NCI-H2171 (cell line): Measurements from ENCODE around the gene CDCP1.

Source experiments
- DNase-seq: peaks from one replicate; lab custom pipeline; 2025; lab: John Stamatoyannopoulos, UW

Gene CDCP1

GRCh38 chr3:45145681-45146614, at the start of gene CDCP1:
CDCP1 (minus strand) TSS chr3:45146378; CDS start chr3:45146287, 91 bp downstream.
- no peak for DNase-seq

DNA sequence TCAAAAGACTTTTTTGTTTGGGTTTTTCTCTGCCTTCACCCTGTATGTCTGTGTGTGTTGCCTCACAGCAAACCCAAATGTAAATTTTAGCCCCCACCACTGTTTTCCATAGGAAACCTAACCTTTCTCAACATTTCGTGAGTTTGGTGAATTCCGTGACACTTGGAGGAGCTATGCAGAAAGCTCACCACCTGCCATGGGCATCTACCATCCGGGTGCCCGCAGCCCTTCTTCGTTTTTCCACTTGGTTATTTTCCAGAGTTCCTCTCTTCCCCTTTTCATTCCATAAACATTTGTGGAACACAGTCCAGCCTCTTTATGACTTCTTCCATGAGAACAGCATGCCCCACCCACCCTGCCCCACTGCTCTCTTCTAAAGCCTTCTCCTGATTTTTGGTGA, 48.6 kb upstream of the CDCP1 start:
- DNase-seq: no peak

DNA sequence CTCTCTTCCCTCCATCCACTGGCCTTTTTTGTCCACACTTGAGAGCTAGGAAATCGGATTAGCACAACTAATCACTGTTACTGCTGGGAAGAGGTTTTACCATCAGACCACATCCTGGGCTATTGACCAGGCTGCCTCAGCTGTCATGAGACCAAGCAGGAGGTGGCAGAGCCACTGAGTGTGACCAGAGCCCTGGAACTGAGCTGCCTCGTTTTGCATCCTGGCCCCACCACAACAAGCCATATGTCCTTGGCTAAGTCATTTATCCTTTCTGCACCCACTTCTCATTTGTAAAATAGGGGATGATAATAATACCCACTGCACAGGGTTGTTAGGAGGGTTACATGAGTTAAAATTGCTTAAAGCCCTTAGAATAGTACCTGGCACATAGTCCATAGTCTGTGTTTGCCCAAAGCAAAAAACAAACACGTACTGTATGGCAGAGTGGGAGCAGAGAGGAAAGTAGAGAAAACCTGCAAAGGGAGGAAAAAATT, 45.8 kb upstream of the CDCP1 start:
- DNase-seq: no peak

- DNase-seq: no peak
Observed at GRCh38 chr3:45191424-45191823, 45.2 kb upstream of the CDCP1 start.

GRCh38 chr3:45188719-45189659, 42.8 kb upstream of the CDCP1 start:
- no peak for DNase-seq

DNA sequence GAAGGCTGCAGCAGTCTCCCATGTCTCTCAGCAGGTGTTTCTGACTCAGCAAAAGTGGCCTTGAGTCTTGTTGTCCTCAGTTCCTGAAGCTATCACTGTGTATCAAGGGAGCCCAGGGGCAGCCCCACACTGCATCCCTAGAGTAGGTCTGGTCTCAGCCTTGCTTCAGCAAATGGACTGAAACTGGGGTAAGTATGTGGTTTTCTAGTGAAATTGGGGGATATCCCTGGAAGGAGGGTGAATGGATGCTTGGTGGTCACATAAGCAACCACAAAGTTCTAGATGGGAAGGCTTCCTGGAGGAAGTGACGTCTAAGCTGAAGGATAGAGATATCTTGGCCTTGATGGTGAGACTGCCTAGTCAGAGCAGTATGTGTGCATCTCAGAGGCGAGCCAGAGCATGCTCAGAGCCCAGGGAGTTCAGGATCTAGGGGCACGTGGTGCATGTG, 41.5 kb upstream of the CDCP1 start:
- DNase-seq: no peak

- DNase-seq: no peak
Observed at GRCh38 chr3:45186871-45187270, 40.7 kb upstream of the CDCP1 start.

DNA sequence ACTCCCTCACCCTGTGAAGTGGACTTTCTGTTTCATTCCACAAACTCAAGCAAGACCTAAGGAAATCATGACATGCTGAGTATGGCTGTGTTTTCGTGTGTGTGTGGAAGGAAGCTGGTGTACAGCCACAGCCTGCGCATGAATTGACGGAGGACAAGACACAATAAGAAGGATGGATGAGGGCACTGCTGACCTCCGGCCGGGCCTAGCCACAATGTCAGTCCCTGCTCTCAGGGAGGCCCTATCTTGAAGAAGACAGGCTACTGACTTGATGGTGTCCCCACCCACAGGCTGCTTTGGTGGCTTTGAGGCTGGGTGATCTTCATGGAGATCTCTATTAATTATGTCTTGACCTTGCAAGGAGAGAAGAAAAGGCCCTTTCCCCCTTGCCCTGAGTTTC, 39.3 kb upstream of the CDCP1 start:
- DNase-seq: no peak

- no peak for DNase-seq
Observed at GRCh38 chr3:45185052-45185451, 38.9 kb upstream of the CDCP1 start.

- no peak for DNase-seq
Observed at GRCh38 chr3:45183872-45184262, 37.7 kb upstream of the CDCP1 start.

- peak; percentile 40 for DNase-seq
Observed at GRCh38 chr3:45182915-45183871, 37.0 kb upstream of the CDCP1 start.

GRCh38 chr3:45181496-45181895, 35.3 kb upstream of the CDCP1 start:
- DNase-seq: no peak

- DNase-seq: no peak
Observed at GRCh38 chr3:45180899-45181298, 34.7 kb upstream of the CDCP1 start.

DNA sequence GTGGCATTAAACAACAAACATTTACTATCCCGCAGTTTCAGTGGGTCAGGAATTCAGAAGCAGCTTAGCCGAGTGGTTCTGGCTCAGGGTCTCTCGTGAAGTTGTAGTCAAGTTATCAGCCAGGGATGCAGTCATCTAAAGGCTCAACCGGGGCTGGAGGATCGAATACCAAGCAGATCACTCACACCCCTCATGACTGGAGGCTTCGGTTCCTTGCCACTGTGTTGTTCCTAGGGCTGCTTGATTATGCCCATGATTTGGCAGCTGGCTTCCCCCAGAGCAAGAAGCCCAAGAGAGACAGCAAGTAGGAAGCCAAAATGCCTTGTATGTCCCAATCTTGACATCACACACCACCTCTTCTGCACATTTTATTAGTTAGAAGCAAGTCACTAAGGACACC, 33.9 kb upstream of the CDCP1 start:
- no peak for DNase-seq

- DNase-seq: no peak
Observed at GRCh38 chr3:45179163-45179562, 33.0 kb upstream of the CDCP1 start.

- DNase-seq: no peak
Observed at GRCh38 chr3:45178183-45179023, 32.2 kb upstream of the CDCP1 start.

DNA sequence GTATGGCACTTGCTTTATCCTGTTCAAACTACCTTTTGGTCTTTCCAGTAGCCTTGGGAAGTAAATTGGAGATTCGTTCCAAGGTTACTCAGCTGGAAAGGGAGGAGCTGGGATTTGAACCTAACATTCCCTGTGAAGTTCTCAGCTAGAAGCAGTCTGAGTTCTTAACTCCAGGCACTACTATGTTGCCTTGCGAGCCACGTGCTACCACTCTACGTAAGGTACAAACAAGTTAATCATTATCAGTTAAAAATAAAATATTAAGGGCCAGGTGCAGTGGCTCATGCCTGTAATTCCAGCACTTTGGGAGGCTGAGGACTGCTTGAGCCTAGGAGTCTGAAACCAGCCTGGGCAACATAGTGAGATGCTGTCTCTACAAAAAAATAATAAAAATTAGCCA, 30.7 kb upstream of the CDCP1 start:
- no peak for DNase-seq

GRCh38 chr3:45174234-45174633, 28.1 kb upstream of the CDCP1 start:
- DNase-seq: no peak

DNA sequence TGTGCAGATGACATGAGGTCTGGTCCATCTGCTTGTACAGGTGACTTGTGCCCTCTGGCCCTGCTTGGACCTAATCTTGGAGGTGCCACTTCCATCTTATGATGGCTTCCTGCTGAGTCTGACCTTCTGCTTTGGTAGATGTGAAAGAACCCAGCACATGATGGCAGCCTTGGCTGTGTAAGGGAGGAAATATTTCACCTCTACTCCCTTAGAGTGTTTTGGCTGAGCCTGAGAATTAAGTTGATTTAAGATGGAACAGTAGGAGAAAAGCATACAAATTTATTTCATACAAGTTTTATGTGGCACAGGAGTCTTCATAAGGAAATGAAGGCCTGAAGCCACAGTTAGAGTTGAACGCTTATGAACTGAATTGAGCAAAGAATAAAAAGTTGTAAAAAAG, 27.6 kb upstream of the CDCP1 start:
- DNase-seq: no peak

DNA sequence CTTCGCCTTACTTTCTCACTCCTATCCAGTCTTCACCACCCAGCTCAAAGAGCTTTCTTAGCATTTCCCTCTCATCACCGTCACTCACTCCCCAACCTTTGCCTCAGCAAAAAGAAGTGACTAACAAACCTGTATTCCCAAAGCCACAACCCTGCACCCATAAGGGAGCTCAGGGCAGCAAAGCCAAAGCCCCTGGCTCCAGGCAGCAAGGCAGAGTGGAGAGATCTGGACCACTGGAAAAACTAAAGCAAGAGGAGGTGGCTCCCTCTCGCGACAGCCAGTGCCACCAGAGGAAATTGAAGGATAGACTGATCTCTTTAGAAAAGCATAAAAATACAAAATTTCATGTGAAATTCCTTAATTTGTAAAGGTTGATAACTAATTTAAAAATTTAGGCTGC, 25.1 kb upstream of the CDCP1 start:
- no peak for DNase-seq
